HCT116 (cell line): Measurements from ENCODE around the gene NBAS. TPM values are rescaled to one million over a fixed set of nuclear protein-coding genes. Genes with fewer than 3 reads are reported as not detected.

ENCODE experiments used
- ATAC-seq: fragments of 200-7000 bp; cut with Tn5 transposase; 2 replicates; pipeline ENCODE4 v1.9.1; 2020; ENCODE audit warnings: mild to moderate bottlenecking, moderate library complexity
- BruUV-seq: library from RNA; stranded (reverse); fragments of 400-500 nt; replicated peaks from 2 replicates; lab custom pipeline; 2021; lab: Mats Ljungman, UMichigan
- CTCF ChIA-PET: fragments of 300-600 bp; sonication (Branson Sonifier 250); formaldehyde crosslinking; loops from one replicate; lab custom pipeline; 2021; ENCODE audit warnings: antibody characterized with exemption; lab: Charles Lee
- POLR2A ChIA-PET: fragments of 300-600, 350-600 bp; sonication (Branson Sonifier 250); formaldehyde crosslinking; loops from one replicate; lab custom pipeline; 2021; ENCODE audit warnings: antibody characterized with exemption; lab: Charles Lee
- RAD21 ChIA-PET, 2 experiments: fragments of 300-600 bp; sonication (Branson Sonifier 250); formaldehyde crosslinking; loops; one replicate each; lab custom pipeline; 2023; ENCODE audit warnings: low total read pairs in 2 of 2; ENCODE audit not compliant: uncharacterized antibody in 2 of 2, unreplicated experiment in 2 of 2, low non-redundant PET in 1 of 2; lab: Charles Lee
- DNase-seq: peaks from one replicate; pipeline ENCODE4 v3.0.0-alpha.2; 2010; ENCODE audit warnings: low read depth, low spot score
- H2AFZ ChIP-seq: fragments of 200-600 bp; shearing (Covaris generic), sonication (generic); 2 replicates; pipeline ENCODE4 v1.6.1; 2017; ENCODE audit warnings: low read depth, mixed run types, mixed read lengths, antibody characterized with exemption, low read length; ENCODE audit not compliant: poor library complexity, severe bottlenecking
- H3K27ac ChIP-seq: 2 replicates; pipeline ENCODE4 v1.5.1; 2012; ENCODE audit warnings: low read depth, low read length
- H3K27me3 ChIP-seq: fragments of 200-600 bp; sonication (generic); 2 replicates; pipeline ENCODE4 v1.6.1; 2016; ENCODE audit warnings: mixed run types, low read length, mixed read lengths; ENCODE audit not compliant: insufficient read depth
- H3K36me3 ChIP-seq, 2 experiments: fragments of 200-500 bp in 1 of 2; fragments of 200-600 bp in 1 of 2; sonication (Bioruptor generic) in 1 of 2; sonication (generic) in 1 of 2; 2 replicates each; pipeline versions ENCODE4 v1.5.1 to v1.6.1; 2014 to 2016; ENCODE audit warnings: low read length in 2 of 2, inconsistent platforms in 1 of 2, mixed read lengths in 1 of 2, mixed run types in 1 of 2; ENCODE audit not compliant: insufficient read depth in 2 of 2, control insufficient read depth in 1 of 2
- H3K4me1 ChIP-seq, 2 experiments: fragments of 200-600 bp in 1 of 2; sonication (generic) in 1 of 2; 2 replicates each; pipeline versions ENCODE4 v1.5.1 to v1.6.1; 2012 to 2017; ENCODE audit warnings: low read length in 2 of 2, inconsistent platforms in 1 of 2, mild to moderate bottlenecking in 1 of 2, mixed read lengths in 1 of 2, mixed run types in 1 of 2, moderate library complexity in 1 of 2; ENCODE audit not compliant: insufficient read depth in 2 of 2, control insufficient read depth in 1 of 2
- H3K4me2 ChIP-seq: fragments of 200-600 bp; sonication (generic); 2 replicates; pipeline ENCODE4 v1.6.1; 2017; ENCODE audit warnings: mixed run types, low read length, mixed read lengths
- H3K4me3 ChIP-seq, 2 experiments: fragments of 200-600 bp in 1 of 2; sonication (generic) in 1 of 2; replicated peaks in 1 of 2; 2 replicates each; pipeline ENCODE4 v1.5.1; 2011 to 2016; ENCODE audit warnings: low read length in 2 of 2, control low read depth in 1 of 2, low read depth in 1 of 2, mild to moderate bottlenecking in 1 of 2, mixed read lengths in 1 of 2, mixed run types in 1 of 2
- H3K79me2 ChIP-seq: fragments of 200-600 bp; sonication (generic); 2 replicates; pipeline ENCODE4 v1.6.1; 2017; ENCODE audit warnings: mild to moderate bottlenecking, mixed run types, low read length, moderate library complexity, mixed read lengths; ENCODE audit not compliant: insufficient read depth
- H3K9ac ChIP-seq: fragments of 200-600 bp; sonication (generic); 2 replicates; pipeline ENCODE4 v1.6.1; 2016; ENCODE audit warnings: low read length, mixed read lengths
- H3K9me2 ChIP-seq: fragments of 200-600 bp; sonication (generic), shearing (Covaris generic); 2 replicates; pipeline ENCODE4 v1.6.1; 2017; ENCODE audit warnings: mixed run types, mild to moderate bottlenecking, moderate library complexity; ENCODE audit not compliant: insufficient read depth
- H3K9me3 ChIP-seq, 2 experiments: fragments of 200-500 bp in 1 of 2; fragments of 200-600 bp in 1 of 2; sonication (Bioruptor generic) in 1 of 2; sonication (generic) in 1 of 2; 2 replicates each; pipeline ENCODE4 v1.6.1; 2014 to 2017; ENCODE audit warnings: low read length in 2 of 2, mixed read lengths in 2 of 2, inconsistent platforms in 1 of 2, low read depth in 1 of 2, mild to moderate bottlenecking in 1 of 2, mixed run types in 1 of 2, moderate library complexity in 1 of 2; ENCODE audit not compliant: control insufficient read depth in 1 of 2, insufficient read depth in 1 of 2
- H4K20me1 ChIP-seq: fragments of 200-600 bp; sonication (generic), shearing (Covaris generic); 2 replicates; pipeline ENCODE4 v1.6.1; 2017; ENCODE audit warnings: mixed run types, mild to moderate bottlenecking, moderate library complexity; ENCODE audit not compliant: insufficient read depth
- CBX3 ChIP-seq: IDR thresholded peaks from 2 replicates; pipeline ENCODE4 v1.6.1; 2012; ENCODE audit warnings: low read depth
- CEBPB ChIP-seq: IDR thresholded peaks from 2 replicates; pipeline ENCODE4 v1.6.1; 2012; ENCODE audit warnings: low read depth
- CTCF ChIP-seq, 3 experiments: fragments of 200-600 bp in 1 of 3; sonication (generic) in 1 of 3; IDR thresholded peaks in 2 of 3; conservative IDR thresholded peaks in 1 of 3; 2 replicates each; pipeline ENCODE4 v1.5.1; 2012 to 2017; ENCODE audit warnings: low read depth in 2 of 3, low read length in 2 of 3, antibody characterized with exemption in 1 of 3, borderline replicate concordance in 1 of 3, control low read depth in 1 of 3, mild to moderate bottlenecking in 1 of 3, mixed read lengths in 1 of 3, mixed run types in 1 of 3, moderate library complexity in 1 of 3; ENCODE audit not compliant: insufficient read depth in 1 of 3
- EGR1 ChIP-seq: IDR thresholded peaks from 2 replicates; pipeline ENCODE4 v1.6.1; 2012; ENCODE audit warnings: low read depth
- ELF1 ChIP-seq: IDR thresholded peaks from 2 replicates; pipeline ENCODE4 v1.6.1; 2012; ENCODE audit warnings: low read depth, borderline replicate concordance
- EZH2 ChIP-seq: fragments of 200-600 bp; sonication (generic); IDR thresholded peaks from 2 replicates; pipeline ENCODE4 v1.6.1; 2017; ENCODE audit warnings: antibody characterized with exemption, mixed run types
- EZH2phosphoT487 ChIP-seq: fragments of 200-600 bp; IDR thresholded peaks from 2 replicates; pipeline ENCODE4 v1.6.1; 2018; ENCODE audit warnings: antibody characterized with exemption, borderline replicate concordance
- FOSL1 ChIP-seq: IDR thresholded peaks from 2 replicates; pipeline ENCODE4 v1.6.1; 2012; ENCODE audit warnings: low read depth
- JUND ChIP-seq: IDR thresholded peaks from 2 replicates; pipeline ENCODE4 v1.6.1; 2012
- POLR2A ChIP-seq: IDR thresholded peaks from 2 replicates; pipeline ENCODE4 v1.7.0; 2011; ENCODE audit warnings: borderline replicate concordance; ENCODE audit not compliant: insufficient read depth, insufficient read length; ENCODE audit errors: extremely low read depth
- RAD21 ChIP-seq: IDR thresholded peaks from 2 replicates; pipeline ENCODE4 v1.6.1; 2012; ENCODE audit warnings: low read depth, mild to moderate bottlenecking
- SP1 ChIP-seq: IDR thresholded peaks from 2 replicates; pipeline ENCODE4 v1.6.1; 2012; ENCODE audit warnings: low read depth
- SRF ChIP-seq: IDR thresholded peaks from 2 replicates; pipeline ENCODE4 v1.6.1; 2012; ENCODE audit warnings: low read depth
- TCF7L2 ChIP-seq: IDR thresholded peaks from 2 replicates; pipeline ENCODE4 v1.7.0; 2011; ENCODE audit warnings: borderline replicate concordance, inconsistent platforms; ENCODE audit not compliant: insufficient read depth, insufficient read length; ENCODE audit errors: extremely low read depth
- YY1 ChIP-seq: IDR thresholded peaks from 2 replicates; pipeline ENCODE4 v1.6.1; 2011; ENCODE audit warnings: low read length, low read depth, moderate library complexity, mild to moderate bottlenecking; ENCODE audit not compliant: insufficient replicate concordance; ENCODE audit errors: extremely low read depth
- ZFX ChIP-seq: fragments of 450-650 bp; IDR thresholded peaks from 2 replicates; pipeline ENCODE4 v1.6.1; 2017
- intact Hi-C: fragments of 100-400 bp; cut with micrococcal nuclease; formaldehyde crosslinking; loops from 2 replicates; pipeline ENCODE4 v1.10.0; 2022
- total RNA-seq: library from RNA; stranded (reverse); gene quantifications from one replicate; pipeline ENCODE4 v1.2.1, GENCODE V29; 2021; ENCODE audit not compliant: unreplicated experiment
- TF ChIP-seq, protein P1 (sequence below): IDR thresholded peaks from 2 replicates; pipeline ENCODE4 v1.6.1; 2012

NBAS gene
- total RNA-seq, 1 experiment from 2014 or later = 32.8 TPM

- no peak overlapping the region for H3K9ac ChIP-seq
- no peak overlapping the region for H3K4me2 ChIP-seq
- no peak for DNase-seq
- no peaks in the 10 kb centered on the region for H3K9me2 ChIP-seq
- H3K4me1 ChIP-seq = no peaks in the 10 kb centered on the region; a peak in 1 of 4 replicates
- ChIA-PET POLR2A (no interaction called here), CTCF (no interaction called here), RAD21 (no interaction called here)
- no peak overlapping the region for H2AFZ ChIP-seq
- H3K27me3 ChIP-seq = peaks cover 4% of the 10 kb centered on the region; the same call in 1 of the 2 replicates
- no peaks in the 10 kb centered on the region for H4K20me1 ChIP-seq
- no peaks in the 10 kb centered on the region for H3K79me2 ChIP-seq
- no peak overlapping the region for H3K4me3 ChIP-seq
- no peak overlapping the region for H3K27ac ChIP-seq
- H3K9me3 ChIP-seq = no peaks in the 10 kb centered on the region
- intact Hi-C loops = loop anchor here (5.0 kb wide), 1 partner anchor 419 kb away; no protein-coding TSS in a partner anchor
- no peaks in the 10 kb centered on the region for H3K36me3 ChIP-seq
- BruUV-seq = no TSS peak
- TF ChIP-seq, protein P1, sequence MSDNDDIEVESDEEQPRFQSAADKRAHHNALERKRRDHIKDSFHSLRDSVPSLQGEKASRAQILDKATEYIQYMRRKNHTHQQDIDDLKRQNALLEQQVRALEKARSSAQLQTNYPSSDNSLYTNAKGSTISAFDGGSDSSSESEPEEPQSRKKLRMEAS = no peak
- TF ChIP-seq EZH2phosphoT487 (no peak), POLR2A (no peak), YY1 (no peak), TCF7L2 (no peak), RAD21 (no peak), ZFX (no peak), CBX3 (no peak), FOSL1 (no peak), ELF1 (no peak)
- ATAC-seq = no peak
These were observed 403.0 kb downstream of the NBAS start for GRCh38 chr2:15158100-15158499.

- Histone ChIP-seq H3K9me3 (no peaks in the 10 kb centered on the region), H3K27me3 (peaks cover 3% of the 10 kb centered on the region; the same call in 1 of the 2 replicates), H3K9me2 (no peaks in the 10 kb centered on the region), H4K20me1 (no peaks in the 10 kb centered on the region), H3K4me1 (no peaks in the 10 kb centered on the region; a peak in 1 of 4 replicates), H3K36me3 (no peaks in the 10 kb centered on the region), H3K4me2 (no peak overlapping the region), H3K27ac (no peak overlapping the region), H3K9ac (no peak overlapping the region), H3K4me3 (no peak overlapping the region), H2AFZ (no peak overlapping the region), H3K79me2 (no peaks in the 10 kb centered on the region)
- ChIA-PET RAD21 (no interaction called here), POLR2A (no interaction called here), CTCF (no interaction called here)
- no peak for DNase-seq
- intact Hi-C loops = loop anchor here (5.0 kb wide), 1 partner anchor 421 kb away; no protein-coding TSS in a partner anchor
- no peak for ATAC-seq
- TF ChIP-seq CTCF (IDR thresholded peaks at IDR 0.05 in 2 of 3, conservative IDR thresholded peaks at IDR 0.05 in 1 of 3; ENCODE audit: borderline replicate concordance in 1 of 3, insufficient read depth in 1 of 3, low read depth in 2 of 3, low read length in 2 of 3) = no peak
- TF ChIP-seq CEBPB = no peak
- no peak for TF ChIP-seq FOSL1
- no peak for TF ChIP-seq POLR2A
- no peak for TF ChIP-seq SRF
- no peak for TF ChIP-seq EZH2
- TF ChIP-seq JUND = no peak
- TF ChIP-seq TCF7L2 = no peak
- TF ChIP-seq SP1 = no peak
- no peak for TF ChIP-seq EGR1
- TF ChIP-seq ZFX = no peak
- no TSS peak for BruUV-seq
These were observed 405.1 kb downstream of the NBAS start for GRCh38 chr2:15155959-15156574.
